GM21367 (cell line): ENCODE measurements around the gene SDC4.

ENCODE experiments used
- ATAC-seq: cut with Tn5 transposase; IDR thresholded peaks from one replicate; pipeline ENCODE4 v1.9.1; 2021; ENCODE audit not compliant: unreplicated experiment

Gene SDC4

DNA sequence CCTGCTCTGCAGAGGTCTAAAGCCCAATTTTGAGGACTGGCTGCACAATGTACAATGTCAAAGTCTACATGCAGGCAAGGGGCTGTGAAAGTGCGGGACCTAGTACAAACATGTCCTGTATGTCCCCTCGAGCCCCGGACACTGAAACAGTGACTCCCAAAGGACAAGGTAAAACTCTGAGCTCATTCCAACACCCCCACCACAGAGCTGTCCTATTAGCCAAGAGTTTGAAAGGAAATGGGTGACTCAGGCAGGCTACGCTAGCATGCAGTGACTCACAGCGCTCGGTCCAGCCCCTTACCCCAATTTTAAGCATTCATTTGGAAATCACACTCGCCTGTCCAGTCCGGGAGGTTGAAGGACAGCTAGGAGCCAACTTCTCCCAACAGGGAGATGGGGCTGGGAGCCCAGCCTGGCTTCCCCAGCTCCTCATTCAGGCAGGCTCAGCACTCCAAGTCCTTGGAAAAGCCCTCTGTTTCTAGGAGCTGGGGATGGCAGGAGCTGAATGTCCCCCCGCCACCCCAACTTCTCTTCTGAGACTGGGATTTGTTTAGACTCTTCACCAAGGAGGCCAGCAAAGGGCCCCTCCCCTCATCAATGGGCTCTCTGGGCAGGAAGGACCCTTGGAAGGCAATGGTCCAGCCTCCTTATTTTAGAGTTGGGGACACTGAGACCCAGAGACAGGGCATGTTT is 3.9 kb downstream of the SDC4 start:
- no peak for ATAC-seq

DNA sequence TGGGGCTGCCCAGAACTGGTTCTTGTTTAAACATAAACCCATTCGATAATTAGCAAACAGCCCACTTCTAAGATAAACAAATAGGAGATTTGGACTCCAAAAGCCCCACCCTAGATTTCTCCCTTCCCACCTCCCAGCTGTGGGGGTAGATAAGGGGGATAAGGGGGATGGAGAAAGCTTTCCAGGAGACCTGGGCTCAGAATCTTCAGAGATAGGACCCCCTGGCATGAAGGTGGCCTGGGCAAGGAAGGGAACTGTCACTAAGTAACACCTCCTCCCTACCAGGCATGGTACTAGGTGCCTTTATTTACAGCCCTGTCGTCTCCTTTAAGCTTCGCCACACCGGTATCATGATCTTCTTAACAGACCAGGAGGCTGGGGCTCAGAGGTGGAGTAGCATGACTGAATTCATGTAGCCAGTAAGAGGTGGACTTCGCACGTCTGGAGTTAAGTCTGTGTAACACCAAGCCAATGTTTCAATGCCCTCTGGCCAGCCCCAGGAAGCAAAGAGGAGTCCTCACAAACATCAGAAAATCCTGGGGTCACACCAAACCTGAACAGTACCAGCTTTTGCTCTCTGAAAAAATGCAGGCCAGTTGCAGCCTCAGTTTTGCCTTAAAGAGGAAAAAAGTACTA is 4.6 kb downstream of the SDC4 start:
- ATAC-seq = no peak

DNA sequence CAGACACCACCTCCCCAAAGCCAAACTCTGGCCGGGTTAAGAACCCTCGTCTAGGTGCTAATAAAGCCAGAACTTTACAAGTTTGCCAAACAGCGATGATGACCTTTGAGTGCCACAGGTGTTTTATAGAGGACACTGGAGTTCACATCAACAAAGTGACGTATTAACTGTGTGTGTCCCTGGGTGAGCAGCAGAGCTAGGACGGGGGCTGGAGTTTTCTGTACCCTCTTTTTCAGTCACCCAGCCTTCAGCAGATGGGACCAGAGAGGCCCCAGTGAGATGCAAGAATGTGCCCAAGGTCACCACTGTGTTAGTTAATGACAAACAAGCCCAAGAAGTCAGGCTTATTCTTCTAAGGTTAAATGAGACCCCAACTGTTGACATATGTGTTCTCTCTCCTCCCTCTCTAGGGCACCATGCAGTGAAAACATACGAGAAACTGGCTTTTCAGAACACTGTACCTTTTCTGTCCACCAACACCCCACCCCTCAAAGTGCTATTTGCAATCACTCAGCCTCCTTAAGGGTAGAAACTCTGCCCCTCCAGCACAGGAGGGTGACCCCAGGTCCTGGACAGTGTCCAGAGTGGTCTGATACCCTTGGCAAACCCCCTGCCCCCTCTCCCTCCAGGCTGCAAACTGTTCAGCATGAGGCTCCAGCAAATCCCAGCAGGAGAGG is 5.2 kb downstream of the SDC4 start:
- no peak for ATAC-seq

DNA sequence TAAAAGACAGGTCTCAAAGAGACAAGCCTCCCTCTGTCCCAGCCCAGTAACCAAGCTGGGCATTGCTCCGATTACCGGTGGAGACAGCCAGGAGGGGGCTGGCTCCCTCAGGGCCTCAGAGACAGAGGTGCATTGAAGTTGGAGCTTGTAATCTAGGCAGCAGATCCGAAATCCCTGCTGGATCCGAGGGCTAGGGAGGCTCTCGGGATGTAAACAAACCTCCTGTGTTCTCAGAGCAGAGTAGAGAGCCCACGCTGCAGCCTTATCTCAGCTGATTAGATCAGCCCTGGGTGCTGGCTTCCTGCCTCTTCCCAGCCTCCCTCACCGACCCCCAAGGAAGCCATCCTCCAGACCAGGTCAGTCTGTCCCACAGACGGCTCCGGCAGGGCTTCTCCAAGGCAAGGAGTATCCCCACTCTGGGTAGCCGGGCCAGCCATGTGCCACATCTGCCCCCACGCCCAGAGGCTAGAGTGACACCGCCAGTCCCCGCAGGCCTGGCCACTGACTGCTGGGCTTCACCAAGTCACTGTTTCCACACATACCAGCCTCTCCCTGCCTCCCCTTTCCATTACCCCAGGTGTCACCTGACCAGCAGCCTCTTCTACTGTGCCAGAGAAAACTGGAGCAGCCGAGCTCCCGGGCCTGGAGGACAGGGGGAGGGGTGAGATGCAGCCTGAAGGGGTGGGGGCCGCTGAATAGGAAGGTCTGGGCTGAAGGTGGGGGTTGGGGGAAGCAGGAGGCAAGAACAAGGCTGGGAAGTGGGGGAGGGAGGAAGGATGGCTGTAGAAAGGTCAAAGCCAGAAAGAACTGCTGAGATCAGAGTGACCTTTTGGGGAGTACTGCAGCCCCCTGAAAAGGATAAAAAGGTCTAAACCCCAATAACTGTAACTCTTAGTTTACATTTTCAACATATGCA is 6.0 kb downstream of the SDC4 start:
- ATAC-seq = no peak

DNA sequence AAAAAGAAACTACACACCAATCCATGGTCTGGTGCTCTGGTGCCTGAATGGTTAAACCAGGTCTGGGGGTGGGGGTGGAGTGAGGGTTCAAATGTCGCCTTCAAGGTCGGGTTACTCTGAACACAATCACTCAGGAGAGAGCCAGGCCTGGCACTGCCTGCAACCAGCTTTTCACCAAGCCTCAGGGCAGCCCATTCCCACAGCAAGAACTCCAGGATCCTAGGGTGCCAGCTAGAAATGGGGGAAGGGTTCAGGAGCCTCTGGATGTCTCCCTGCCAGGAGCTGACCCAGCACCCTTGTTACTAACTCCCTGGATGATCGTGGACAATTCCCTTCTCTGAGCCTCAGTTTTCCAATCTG is 6.7 kb downstream of the SDC4 start:
- ATAC-seq = no peak

DNA sequence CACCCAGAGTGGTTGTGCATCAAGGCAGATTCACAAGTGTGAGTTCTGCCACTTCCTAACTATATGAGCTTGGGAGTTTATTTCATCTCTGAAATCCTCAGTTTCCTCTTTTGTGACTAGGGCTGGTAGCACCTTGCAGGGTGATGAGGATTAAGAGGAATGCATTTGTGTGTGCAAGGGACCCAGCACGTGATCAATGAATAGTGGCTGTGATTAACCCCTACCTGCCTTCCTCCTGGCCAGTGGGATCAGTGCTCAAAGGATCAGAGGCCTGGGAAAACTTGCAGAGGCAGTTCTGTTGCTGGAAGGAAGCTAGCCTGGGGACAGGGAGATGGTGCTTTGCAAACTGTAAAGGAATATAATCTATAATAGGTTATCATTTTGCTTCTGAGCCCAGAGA is 7.3 kb downstream of the SDC4 start:
- no peak for ATAC-seq

DNA sequence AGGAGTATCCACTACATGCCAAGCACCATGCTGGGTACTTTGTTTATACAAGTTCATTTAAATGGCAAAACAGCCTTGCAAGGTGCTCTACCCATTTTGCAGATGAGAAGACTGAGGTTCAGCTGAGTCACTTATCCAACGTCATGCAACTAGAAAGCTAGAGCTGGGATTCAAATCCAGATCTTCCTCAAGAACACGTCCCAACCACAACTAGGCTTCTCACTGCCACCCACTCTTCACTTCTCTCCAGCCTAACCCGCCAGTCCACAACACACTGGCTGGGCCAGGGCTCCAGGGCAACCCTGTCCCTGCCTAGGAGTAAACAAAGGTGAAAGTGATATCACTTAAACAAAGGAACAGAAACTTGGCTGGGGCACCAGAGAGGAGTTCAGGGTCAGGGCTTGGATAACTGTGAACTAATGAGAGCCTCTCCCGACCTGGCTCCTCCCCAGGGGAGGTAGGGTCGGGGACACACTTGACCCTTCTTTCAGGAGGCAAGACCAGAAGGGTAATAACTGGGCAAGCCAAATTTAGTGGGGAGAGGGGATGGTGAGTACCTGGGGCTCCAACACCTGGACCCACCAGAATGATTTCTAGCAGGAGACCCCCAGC is 7.9 kb downstream of the SDC4 start:
- ATAC-seq = no peak

DNA sequence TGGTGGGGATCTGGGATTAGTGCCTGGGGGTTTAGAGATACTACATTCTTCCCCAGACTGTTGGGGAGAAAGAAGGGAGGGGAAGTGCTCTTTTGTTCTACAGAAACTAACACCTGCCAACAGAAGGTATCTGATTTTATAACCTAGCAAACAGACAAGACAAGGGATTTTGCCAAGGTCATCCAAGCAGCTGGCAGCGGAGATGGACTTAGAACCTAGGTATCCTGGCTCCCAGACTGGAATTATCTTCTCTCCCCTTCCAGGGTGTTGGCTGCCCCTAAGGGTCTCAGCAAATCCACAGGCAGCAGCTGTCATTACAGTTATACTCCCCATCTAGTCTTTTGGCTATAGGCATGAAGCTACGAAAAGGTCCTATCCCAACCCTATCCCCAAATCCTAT is 8.4 kb downstream of the SDC4 start:
- ATAC-seq = no peak

DNA sequence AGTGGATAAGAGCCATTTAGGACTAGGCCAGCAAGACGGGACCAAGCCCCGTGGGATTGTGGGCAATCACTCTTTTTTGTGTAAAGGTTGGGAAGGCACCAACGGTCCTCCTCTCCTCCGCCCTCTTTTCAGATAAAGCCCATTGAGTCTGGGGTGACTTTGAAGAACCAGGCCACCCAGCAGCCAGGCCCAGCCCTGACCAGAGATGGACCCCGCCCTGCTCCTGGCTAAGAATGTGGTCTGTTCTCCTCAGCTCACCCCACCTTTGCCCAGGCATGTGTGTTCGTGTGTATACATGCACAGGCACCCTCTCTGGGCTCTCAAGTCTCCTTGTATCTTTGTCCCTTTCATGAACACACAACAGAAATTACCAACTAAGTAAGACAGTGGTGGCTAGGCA is 9.1 kb downstream of the SDC4 start:
- ATAC-seq = no peak

DNA sequence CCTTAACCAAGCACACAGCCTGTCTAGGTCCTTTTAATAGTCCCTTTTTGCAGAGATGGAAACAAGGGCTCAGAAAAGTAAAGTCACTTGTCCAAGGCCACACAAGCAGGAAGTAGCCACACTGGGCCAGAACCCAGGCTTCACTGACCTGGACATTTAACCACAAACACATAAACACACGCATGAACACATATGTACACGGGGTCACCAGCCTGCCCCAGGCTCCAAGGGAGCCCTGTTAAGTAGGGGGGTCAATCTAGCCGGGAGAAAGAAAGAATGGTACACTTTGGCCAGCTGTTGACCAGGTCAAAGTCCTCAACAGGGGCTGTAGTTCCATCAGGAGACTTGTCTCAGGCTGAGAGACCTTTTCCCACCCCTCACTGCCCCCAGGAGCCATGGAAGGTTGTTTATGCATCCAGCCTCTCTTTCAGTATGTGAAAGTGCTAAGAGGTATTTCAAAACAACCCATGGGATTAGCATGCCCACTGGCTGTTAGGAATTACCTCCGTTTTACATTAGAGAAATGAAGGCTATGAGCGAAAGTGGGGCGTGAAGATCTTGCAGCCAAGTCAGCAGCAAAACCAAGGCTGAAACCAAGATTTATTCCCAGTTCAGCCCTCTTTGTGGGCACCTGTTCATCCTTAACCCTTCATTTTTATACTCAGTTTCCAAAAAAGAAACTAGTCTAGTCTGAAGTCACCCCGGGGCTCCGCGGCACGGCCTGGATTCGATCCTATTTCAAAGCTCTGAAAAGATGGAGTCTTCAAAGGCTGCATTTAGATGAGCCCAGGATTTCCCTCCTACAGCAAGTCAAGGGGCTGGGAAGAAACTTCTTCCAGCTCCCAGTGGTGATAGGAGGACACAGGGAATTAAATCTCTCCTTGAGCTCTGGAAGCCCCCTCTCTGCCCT is 9.8 kb downstream of the SDC4 start:
- ATAC-seq = no peak

DNA sequence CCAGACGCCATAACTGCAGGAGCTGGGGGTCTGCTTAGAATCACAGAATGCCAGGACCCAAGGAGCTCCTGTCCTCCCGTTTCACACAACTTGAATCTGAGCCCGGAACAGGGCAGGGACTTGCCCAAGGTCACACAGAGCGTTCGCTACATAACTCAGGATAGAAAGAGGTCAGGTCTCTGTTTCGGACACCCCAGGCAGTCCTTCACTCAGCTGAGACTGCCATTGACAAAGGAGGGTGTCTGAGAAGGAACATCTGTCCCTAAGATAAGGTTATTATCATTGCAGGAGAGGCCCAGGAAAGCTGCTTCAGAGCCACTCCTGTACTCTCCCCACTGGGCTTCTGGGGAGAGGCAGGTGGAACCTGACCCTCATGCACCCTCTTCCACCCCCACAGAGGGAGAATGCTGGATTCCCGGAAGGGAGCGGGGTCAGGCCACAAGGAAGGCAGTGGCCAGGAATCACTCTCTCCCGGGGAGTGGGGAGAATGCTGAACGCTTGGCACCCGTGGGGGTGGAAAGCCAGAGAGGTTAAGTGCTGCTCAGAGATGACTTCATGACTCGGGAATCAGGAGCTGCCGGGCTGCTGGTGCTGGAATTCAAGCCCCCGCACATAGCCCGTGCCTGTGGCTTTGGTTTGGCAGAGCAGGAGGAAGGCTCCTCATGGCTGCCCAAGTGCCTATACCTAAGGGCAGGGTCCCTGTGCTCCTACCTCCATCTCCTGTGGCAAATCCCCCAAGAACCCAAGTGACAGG is 10.7 kb downstream of the SDC4 start:
- ATAC-seq = no peak

DNA sequence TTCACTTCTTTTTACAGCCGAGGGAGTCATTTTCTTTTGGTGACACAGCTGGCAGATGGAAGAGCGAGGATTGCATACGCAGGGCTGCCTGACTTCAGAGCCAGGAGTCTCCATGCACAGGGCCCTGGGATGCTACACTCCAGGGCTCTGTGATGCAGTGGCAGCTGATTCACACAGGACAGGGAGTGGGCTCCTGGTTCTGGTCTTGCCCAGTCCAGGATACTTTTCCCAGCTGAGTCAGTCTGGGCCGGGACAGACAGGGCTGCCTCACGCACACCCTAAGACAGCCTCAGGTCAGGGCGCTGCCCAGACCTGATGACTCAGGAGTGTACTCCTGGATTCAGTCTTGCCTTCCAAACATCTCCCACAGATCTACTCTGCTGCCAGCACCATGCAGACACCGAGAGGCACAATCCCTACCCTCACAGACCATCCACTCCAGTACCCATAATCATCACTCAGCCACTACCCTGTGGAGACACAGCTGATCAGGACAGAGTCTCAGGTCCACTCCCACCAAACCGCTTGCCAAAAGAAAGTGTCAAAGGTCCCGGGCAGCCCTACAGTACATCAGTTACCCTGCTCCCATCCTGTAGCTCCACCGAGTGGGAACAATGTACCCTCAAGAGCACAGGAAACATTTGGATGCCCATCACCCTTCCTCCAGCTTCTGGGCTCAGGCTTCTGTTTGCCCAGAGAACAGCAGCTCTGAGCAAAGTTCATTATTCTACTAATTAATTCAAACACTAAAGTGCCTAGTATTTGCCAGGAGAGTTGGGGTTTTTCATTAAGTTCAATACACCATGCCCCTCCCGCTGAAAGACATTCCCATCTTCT is 11.5 kb downstream of the SDC4 start:
- ATAC-seq = no peak

DNA sequence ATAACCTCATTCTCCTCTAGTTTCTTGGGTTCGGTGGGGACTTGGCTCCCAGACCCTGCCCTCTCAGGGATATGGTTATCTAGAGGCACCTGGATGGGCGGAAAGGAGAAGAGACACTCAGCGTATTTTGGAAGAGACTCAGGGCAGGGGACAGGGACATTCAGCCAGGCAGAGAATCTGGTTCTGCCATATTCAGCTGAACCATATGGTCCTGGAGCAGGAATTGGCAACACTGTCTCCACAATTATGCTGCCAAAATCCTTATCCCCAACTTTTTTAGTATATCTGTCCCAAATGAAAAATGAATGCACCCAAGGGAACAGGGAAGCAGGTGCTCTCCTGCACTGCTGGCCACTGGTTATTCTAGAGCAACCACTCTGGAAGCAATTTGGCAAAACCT is 17.7 kb downstream of the SDC4 start:
- no peak for ATAC-seq

DNA sequence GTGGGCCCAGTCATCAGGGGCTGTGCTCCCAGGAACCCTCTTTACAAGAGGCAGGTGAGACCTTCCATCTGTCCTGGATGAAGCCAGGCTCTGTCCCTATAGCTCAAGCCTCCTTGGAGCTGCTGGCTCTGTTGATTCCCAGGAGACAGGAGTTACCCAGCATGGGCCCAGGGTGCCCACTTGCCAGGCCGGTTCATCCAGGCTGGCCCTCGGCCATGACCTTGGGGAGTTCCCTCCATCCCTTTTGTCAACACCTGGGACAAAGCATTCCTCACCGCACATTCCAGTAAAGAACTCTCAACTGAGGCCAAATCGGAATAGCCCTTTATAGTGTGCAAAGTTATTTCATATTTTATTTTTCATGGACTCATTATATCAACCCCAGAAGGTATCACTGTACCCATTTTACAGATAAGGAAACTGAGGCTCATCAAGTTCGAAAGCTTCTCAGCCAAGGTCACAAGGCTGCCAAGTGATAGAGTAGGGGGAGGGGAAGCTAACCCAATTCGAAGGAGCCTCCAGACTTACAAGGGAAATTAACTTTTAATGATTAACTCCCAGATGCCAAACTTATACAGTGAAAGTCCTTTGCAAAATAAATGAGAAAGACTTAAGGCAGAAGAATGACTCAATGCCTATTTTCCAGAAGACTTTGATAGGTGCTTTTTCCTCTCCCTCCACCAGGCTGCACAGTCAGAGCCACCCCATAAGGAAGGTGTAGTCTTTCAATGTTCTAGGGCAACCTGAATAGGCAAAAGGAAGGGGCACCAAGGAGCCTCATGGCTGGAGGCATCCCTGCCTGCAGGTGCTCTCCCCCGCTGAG is 18.5 kb downstream of the SDC4 start:
- ATAC-seq = no peak

DNA sequence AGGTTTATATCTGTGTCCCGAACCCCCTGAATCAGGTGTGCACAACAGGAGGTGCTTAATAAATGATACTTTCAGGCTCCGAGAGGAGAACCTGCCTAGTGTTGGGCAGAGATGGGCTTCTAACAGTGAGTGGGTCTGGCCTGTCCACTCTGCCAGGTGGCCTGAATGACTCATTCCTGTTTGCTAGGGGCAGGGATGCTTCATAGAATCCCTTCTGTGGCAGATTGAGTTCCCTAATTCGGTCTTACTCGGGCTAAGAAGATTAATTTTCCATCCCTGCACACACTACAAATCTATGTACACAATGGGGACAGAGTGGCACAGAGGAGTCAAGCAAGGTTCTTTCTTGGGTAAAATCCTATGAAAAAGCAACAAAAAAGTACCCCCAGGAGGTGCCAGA is 19.8 kb downstream of the SDC4 start:
- ATAC-seq = no peak

DNA sequence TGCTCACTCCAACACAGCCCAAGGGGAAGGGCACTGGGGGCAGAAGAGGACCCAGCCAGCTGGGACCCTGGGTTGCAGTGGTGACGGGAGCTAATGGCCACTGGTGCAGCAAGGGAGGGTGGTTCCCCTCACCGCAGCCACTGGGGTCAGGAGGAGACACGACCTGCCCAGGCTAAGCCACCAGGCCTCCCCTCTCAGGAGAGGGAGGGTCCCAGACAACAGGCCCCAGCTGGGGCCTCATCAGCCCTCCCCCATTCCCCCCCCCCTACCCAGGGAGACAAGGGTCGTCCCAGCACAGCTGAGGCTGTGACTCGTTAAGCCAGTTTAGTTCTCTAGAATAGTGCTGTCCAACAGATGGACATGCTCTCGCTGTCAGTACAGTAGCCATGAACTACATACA is 22.9 kb downstream of the SDC4 start:
- no peak for ATAC-seq

DNA sequence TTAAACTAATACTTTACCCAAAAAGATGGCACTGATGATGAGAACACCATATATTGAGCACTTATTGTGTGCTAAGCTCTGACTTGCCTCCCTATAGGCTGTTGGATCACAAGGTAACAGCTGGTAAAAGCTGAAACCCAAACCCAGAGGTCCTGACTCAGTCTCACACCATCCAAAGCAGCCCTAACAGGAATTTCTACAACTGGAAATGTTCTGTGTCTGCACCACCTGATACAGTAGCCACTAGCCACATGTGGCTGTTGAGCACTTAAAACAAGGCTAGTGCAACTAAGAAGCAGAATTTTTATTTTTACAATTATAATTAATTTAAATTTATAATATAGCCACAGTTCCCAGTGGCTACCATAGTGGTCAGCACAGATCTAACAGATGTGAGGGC is 24.5 kb downstream of the SDC4 start:
- ATAC-seq = no peak

DNA sequence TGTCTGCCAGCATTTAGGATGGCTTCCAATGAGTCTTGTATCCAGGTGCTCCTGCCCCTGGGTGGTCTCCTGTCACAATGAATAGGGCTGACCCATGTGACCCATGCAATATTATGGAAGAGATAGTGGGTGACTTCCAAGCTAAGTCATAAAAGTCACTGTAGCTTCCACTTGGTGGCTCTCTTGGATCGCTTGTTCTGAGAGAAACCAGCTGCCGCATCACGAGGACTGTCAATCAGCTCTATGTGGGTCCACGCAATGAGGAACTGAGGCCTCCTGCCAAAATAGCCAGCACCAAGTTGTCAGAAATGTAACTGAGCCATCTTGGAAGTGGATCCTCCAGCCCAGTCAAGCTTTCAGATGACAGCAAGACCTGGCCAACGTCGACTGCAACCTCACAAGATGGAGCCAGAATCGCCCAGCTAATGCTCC is 25.3 kb downstream of the SDC4 start:
- ATAC-seq = no peak
